GM19438 (cell line): ENCODE measurements around the gene ISM2.

Experiments used
- ATAC-seq: cut with Tn5 transposase; IDR thresholded peaks from one replicate; pipeline ENCODE4 v1.9.1; 2021; ENCODE audit warnings: low read depth; ENCODE audit not compliant: unreplicated experiment

Gene ISM2

GRCh38 chr14:77508876-77509275 is 10.3 kb upstream of the ISM2 start:
- ATAC-seq: no peak

GRCh38 chr14:77508249-77508648 is 9.6 kb upstream of the ISM2 start:
- no peak for ATAC-seq

GRCh38 chr14:77507762-77508161 is 9.1 kb upstream of the ISM2 start:
- no peak for ATAC-seq

- no peak for ATAC-seq
Measured at GRCh38 chr14:77505031-77505430, 6.4 kb upstream of the ISM2 start.

GRCh38 chr14:77503138-77503537 is 4.5 kb upstream of the ISM2 start:
- no peak for ATAC-seq

GRCh38 chr14:77502109-77502782 is 3.6 kb upstream of the ISM2 start:
- ATAC-seq: no peak

GRCh38 chr14:77498984-77499527 is 440 bp upstream of the ISM2 start:
- ATAC-seq: peak; percentile 30

- ATAC-seq: no peak
Measured at GRCh38 chr14:77495334-77495733, 3.3 kb downstream of the ISM2 start.

GRCh38 chr14:77491056-77491455 is 7.6 kb downstream of the ISM2 start:
- ATAC-seq: no peak

- no peak for ATAC-seq
Measured at GRCh38 chr14:77490347-77490986, 8.1 kb downstream of the ISM2 start.

- no peak for ATAC-seq
Measured at GRCh38 chr14:77489041-77489440, 9.6 kb downstream of the ISM2 start.

GRCh38 chr14:77488558-77488957 is 10.1 kb downstream of the ISM2 start:
- ATAC-seq: no peak

GRCh38 chr14:77485901-77486678 is 12.5 kb downstream of the ISM2 start:
- ATAC-seq: no peak

GRCh38 chr14:77485256-77485655 is 13.4 kb downstream of the ISM2 start:
- no peak for ATAC-seq

GRCh38 chr14:77482422-77482821 is 16.2 kb downstream of the ISM2 start:
- ATAC-seq: no peak

GRCh38 chr14:77478796-77479195 is 19.8 kb downstream of the ISM2 start:
- ATAC-seq: peak; percentile 81

GRCh38 chr14:77478029-77478428 is 20.6 kb downstream of the ISM2 start:
- ATAC-seq: no peak

GRCh38 chr14:77475432-77476115 is 23.0 kb downstream of the ISM2 start:
- ATAC-seq: no peak

GRCh38 chr14:77474479-77475177 is 24.0 kb downstream of the ISM2 start:
- no peak for ATAC-seq

GRCh38 chr14:77473921-77474320 is 24.7 kb downstream of the ISM2 start:
- no peak for ATAC-seq
